Kidney epithelial cell (primary cell): ENCODE data around the gene SEC24A. TPM values are rescaled to one million over a fixed set of nuclear protein-coding genes. Genes with fewer than 3 reads are reported as not detected.
"Not testable (repeated sequence)": the region's sequence is repeated elsewhere in the genome, so short reads cannot be mapped to it uniquely, and the experiment has no call there.

Experiments
- DNase-seq: peaks from one replicate; pipeline ENCODE4 v3.0.0-alpha.2; 2010; ENCODE audit warnings: low read depth
- H3K27me3 ChIP-seq: 2 replicates; pipeline ENCODE4 v1.6.0; 2011; ENCODE audit warnings: low read length; ENCODE audit not compliant: control insufficient read depth, insufficient read depth
- H3K36me3 ChIP-seq: 2 replicates; pipeline ENCODE4 v1.5.1; 2011; ENCODE audit warnings: low read length; ENCODE audit not compliant: control insufficient read depth, insufficient read depth
- H3K4me3 ChIP-seq: 2 replicates; pipeline ENCODE4 v1.5.1; 2011; ENCODE audit warnings: low read depth, mild to moderate bottlenecking, control low read depth, low read length
- CTCF ChIP-seq: IDR thresholded peaks from 2 replicates; pipeline ENCODE4 v1.5.1; 2011; ENCODE audit warnings: mild to moderate bottlenecking, moderate library complexity, low read length, control low read depth, inconsistent platforms; ENCODE audit not compliant: insufficient read depth, poor library complexity, severe bottlenecking
- total RNA-seq: library from RNA; depleted of rRNA; stranded (reverse); fragments of >200 nt; gene quantifications from 2 replicates; pipeline ENCODE4 v1.2.3, GENCODE V29; 2015

The SEC24A gene
- total RNA-seq, 1 donor from 2014 or later, result 16.0 TPM

- Histone ChIP-seq H3K36me3 (no peaks in the 10 kb centered on the region), H3K27me3 (no peaks in the 10 kb centered on the region), H3K4me3 (no peak overlapping the region)
- no peak for DNase-seq
- TF ChIP-seq CTCF, result no peak
Measured at GRCh38 chr5:134741052-134741451, 92.5 kb downstream of the SEC24A start.

DNA sequence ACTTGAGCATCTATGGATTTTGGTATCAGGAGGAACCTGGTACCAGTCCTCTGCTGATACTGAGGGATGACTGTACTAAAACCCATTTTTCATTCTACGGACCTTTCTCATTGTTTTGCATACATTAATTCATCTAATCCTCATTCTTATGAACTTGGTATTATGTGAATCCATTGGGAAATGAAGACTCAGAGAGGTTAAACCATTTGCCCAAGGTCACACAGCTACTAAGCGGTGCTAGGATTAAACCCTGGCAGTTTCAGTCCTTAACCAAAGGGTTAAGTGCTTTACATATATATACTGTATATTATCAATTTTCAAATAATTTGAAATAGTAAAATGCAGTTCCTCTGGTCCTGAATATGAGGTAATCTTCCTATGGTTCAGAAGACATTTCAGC, 93.5 kb downstream of the SEC24A start:
- DNase-seq, result no peak
- no peak for TF ChIP-seq CTCF
- no peaks in the 10 kb centered on the region for H3K36me3 ChIP-seq
- no peak overlapping the region for H3K4me3 ChIP-seq
- no peaks in the 10 kb centered on the region for H3K27me3 ChIP-seq

DNA sequence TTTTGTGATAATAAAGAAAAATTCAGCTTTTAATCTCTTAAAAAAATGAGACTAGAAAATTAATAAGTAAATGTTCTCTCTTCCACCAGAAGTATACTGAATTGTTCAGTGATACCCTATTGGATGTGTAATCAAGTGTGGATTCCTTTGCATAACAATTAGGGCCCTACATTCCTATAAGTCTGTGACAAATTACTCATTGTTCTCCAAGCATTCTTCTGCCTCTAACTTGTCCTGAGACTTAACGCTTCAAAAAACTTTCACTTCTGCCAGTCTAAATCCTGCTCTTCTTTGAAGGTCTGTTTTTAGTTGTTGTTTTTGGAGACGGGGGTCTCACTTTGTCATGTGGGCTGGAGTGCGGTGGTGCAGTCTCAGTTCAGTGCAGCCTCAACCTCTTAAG, 100.8 kb downstream of the SEC24A start:
- Histone ChIP-seq H3K27me3 (no peaks in the 10 kb centered on the region), H3K4me3 (no peak overlapping the region), H3K36me3 (no peaks in the 10 kb centered on the region)
- TF ChIP-seq CTCF, result no peak
- peak; percentile 49 for DNase-seq

GRCh38 chr5:134758176-134758503, 109.6 kb downstream of the SEC24A start:
- TF ChIP-seq CTCF, result no peak
- no peak for DNase-seq

GRCh38 chr5:134758504-134759341, 110.1 kb downstream of the SEC24A start, which contains the start of gene DDX46:
TSS of gene DDX46 (plus strand) at chr5:134758779. CDS start at chr5:134758939, 160 bp downstream.
- Histone ChIP-seq H3K4me3 (peak within 1 kb of the TSS; percentile 95), H3K27me3 (no peaks in the 10 kb centered on the region), H3K36me3 (no peaks in the 10 kb centered on the region)
- peak; percentile 62 for DNase-seq
- peak; percentile 78 for TF ChIP-seq CTCF

More at GRCh38 chr5:134758176-134758503, 109.6 kb downstream of the SEC24A start:
- Histone ChIP-seq H3K27me3 (no peaks in the 10 kb centered on the region), H3K4me3 (peak overlapping the region; percentile 95), H3K36me3 (no peaks in the 10 kb centered on the region)

DNA sequence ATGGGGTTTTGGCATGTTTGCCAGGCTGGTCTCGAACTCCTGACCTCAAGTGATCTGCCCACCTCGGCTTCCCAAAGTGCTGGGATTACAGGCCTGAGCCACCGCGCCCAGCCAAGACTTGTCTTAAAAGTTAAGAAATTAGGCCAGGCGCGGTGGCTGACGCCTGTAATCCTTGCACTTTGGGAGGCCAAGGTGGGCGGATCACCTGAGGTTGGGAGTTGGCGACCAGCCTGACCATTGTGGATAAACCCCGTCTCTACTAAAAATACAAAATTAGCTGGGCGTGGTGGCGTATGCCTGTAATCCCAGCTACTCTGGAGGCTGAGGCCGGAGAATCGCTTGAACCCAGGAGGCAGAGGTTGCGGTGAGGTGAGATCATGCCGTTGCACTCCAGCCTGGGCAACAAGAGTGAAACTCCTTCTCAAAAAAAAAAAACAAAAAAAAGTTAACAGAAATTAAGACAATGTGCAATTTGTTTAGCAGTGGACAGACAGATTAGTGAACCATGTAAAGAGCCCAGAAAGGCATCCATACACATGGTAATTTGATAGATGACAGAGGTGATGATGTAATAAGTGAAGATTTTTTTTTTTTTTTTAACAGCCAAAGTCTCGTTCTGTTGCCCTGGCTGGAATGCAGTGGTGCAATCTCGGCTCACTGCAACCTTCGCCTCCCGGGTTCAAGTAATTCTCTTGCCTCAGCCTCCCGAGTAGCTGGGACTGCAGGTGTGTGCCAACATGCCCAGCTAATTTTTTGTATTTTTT, 119.1 kb downstream of the SEC24A start:
- H3K27me3 ChIP-seq, DNase-seq, H3K36me3 ChIP-seq, H3K4me3 ChIP-seq: not testable (repeated sequence)
